ENCODE data around the gene CKLF. TPM values are rescaled to one million over a fixed set of nuclear protein-coding genes. Genes with fewer than 3 reads are reported as not detected.

Gene CKLF
- polyA plus RNA-seq, 1 donor, result 30.9 TPM

DNA sequence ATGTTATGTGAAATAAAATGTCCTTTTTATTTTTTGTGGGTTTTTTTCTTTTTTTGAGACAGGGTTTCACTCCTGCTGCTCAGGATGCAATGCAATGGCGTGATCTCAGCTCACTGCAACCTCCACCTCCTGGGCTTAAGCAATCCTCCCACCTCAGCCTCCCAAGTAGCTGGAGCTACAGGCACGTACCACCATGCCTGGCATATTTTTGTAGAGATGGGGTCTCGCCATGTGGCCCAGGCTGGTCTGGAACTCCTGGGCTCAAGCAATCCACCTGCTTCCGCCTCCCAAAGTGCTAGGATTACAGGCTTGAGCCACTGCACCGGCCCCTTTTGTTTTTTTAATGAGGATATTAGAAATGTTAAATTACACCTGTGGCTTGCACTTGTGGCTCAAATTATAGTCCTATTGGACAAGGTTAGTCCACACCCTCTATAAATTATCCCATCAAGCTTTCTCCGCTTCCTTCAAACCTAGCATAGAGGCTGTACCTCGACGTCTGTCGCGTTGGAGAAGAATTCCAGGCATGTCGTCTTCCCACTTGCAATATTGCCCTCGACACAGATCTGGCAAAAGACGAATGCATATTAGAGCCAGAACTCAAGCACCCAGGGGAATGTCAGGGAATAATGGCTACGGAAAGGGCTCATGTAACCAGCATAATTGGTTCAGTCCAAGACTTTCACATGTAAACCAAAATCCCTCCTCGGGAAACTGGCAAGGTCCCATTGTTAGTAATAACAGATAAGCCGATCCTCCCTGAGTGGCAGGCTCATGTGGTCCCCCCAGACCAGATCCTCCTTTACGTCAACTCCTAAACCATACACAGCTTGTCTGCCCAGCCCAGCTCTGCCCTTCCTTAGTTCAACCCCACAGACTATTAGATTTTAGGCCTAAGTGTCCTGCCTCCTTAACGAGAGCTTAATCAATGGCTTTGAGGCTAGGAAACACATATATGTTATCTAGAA, 10.7 kb upstream of the CKLF start:
- WGBS (ENCODE audit: insufficient coverage, low lambda C conversion rate), result 100% methylated on average over 2 of the region's 18 CpGs
- Histone ChIP-seq H3K27me3 (ENCODE audit: control insufficient read depth, insufficient read depth, low read length) (no peaks in the 10 kb centered on the region), H3K27ac (ENCODE audit: low read length) (no peak overlapping the region), H3K36me3 (ENCODE audit: control insufficient read depth, insufficient read depth, low read length) (peaks cover 34% of the 10 kb centered on the region), H3K9me3 (ENCODE audit: control insufficient read depth, low read depth, low read length) (peaks cover 4% of the 10 kb centered on the region), H3K4me1 (ENCODE audit: control insufficient read depth, insufficient read depth, low read length) (peaks cover 17% of the 10 kb centered on the region), H3K4me3 (ENCODE audit: low read length) (no peak overlapping the region)
- DNase-seq, result no peak

DNA sequence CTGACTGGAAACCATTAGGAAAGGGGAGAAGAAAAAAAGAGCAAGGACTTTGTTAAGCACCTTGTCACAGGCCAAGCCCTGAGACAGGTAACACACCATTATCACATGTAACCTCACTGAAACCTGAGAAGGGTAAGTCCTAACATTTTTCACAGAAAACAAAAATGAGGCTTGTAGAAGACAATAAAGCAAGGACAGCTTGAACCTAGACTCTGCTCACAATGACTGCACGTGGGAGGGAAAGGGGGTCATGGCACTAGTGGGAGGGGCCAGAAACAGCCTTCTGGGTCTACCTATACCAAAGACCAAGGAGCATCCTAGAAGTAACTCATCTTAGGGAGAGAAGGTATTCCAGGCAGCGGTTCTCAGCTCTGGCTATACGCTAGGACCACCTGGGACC, 10.0 kb upstream of the CKLF start:
- peaks cover 28% of the 10 kb centered on the region for H3K36me3 ChIP-seq (ENCODE audit: control insufficient read depth, insufficient read depth, low read length)
- H3K4me1 ChIP-seq (ENCODE audit: control insufficient read depth, insufficient read depth, low read length), result peaks cover 17% of the 10 kb centered on the region
- no CpG with 5 or more reads among the region's 3 CpGs for WGBS (ENCODE audit: insufficient coverage, low lambda C conversion rate)
- no peaks in the 10 kb centered on the region for H3K27me3 ChIP-seq (ENCODE audit: control insufficient read depth, insufficient read depth, low read length)
- no peak for DNase-seq
- H3K27ac ChIP-seq (ENCODE audit: low read length), result no peak overlapping the region
- no peak overlapping the region for H3K4me3 ChIP-seq (ENCODE audit: low read length)
- peaks cover 4% of the 10 kb centered on the region for H3K9me3 ChIP-seq (ENCODE audit: control insufficient read depth, low read depth, low read length)

DNA sequence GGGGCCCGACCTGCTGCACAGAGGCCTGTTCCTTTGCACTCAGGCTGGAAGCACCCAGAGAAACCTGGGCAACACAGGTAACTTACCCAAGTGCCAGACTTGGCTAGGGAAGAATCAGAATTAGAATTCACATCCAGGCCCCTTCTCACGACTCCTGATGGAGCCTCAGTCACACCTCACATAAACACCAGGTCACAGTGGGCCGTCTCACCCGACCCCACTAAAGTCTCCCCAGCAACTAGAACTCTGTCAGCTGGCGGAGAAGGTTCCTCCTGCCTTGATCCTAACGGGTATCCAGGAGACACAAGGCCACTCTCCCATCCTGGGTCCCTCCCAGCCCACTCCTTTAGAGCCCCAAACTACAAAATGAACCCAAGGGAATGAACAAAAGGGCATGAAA, 8.8 kb upstream of the CKLF start:
- Histone ChIP-seq H3K4me1 (ENCODE audit: control insufficient read depth, insufficient read depth, low read length) (peaks cover 11% of the 10 kb centered on the region), H3K27me3 (ENCODE audit: control insufficient read depth, insufficient read depth, low read length) (no peaks in the 10 kb centered on the region), H3K27ac (ENCODE audit: low read length) (no peak overlapping the region), H3K36me3 (ENCODE audit: control insufficient read depth, insufficient read depth, low read length) (peaks cover 24% of the 10 kb centered on the region), H3K4me3 (ENCODE audit: low read length) (no peak overlapping the region), H3K9me3 (ENCODE audit: control insufficient read depth, low read depth, low read length) (peaks cover 1% of the 10 kb centered on the region)
- no peak for DNase-seq
- no CpG with 5 or more reads among the region's 6 CpGs for WGBS (ENCODE audit: insufficient coverage, low lambda C conversion rate)

DNA sequence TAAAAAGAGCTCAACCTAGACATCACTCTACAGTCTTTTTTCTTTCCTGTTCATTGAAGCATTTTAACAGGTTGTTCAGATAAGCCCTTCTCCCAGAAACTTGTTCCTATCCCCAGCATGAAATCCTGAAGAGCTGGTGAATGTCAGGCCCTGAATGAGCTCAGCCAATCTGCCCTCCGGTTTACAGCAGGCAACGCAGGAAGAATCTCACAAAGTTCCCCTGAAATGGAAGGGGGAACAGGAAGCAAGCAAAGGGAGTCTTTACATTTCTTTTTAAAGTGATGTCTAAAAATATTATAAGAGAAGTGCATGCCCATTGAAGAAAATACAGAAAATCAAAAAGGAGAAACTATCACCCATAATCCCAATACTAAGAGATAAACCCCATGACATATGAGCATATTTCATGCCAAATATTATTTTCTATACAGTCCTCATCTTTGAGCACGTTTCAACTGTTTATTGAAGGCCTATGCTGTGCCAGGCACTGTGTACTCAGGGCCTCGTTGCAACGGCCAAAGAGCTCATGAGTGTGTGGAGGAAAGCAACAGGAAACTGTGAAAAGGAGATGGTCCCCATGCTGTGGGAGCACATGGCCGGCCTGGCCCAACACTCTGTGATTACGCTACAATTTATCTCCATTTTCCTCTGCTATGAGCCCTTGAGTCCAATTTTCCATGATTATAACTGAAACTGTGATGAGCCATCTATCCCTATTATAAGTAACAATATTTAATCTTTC, 8.2 kb upstream of the CKLF start:
- no peak overlapping the region for H3K4me3 ChIP-seq (ENCODE audit: low read length)
- 100% methylated on average over 1 of the region's 7 CpGs for WGBS (ENCODE audit: insufficient coverage, low lambda C conversion rate)
- H3K4me1 ChIP-seq (ENCODE audit: control insufficient read depth, insufficient read depth, low read length), result peaks cover 11% of the 10 kb centered on the region
- peaks cover 22% of the 10 kb centered on the region for H3K36me3 ChIP-seq (ENCODE audit: control insufficient read depth, insufficient read depth, low read length)
- no peaks in the 10 kb centered on the region for H3K9me3 ChIP-seq (ENCODE audit: control insufficient read depth, low read depth, low read length)
- no peaks in the 10 kb centered on the region for H3K27me3 ChIP-seq (ENCODE audit: control insufficient read depth, insufficient read depth, low read length)
- H3K27ac ChIP-seq (ENCODE audit: low read length), result no peak overlapping the region
- DNase-seq, result no peak

DNA sequence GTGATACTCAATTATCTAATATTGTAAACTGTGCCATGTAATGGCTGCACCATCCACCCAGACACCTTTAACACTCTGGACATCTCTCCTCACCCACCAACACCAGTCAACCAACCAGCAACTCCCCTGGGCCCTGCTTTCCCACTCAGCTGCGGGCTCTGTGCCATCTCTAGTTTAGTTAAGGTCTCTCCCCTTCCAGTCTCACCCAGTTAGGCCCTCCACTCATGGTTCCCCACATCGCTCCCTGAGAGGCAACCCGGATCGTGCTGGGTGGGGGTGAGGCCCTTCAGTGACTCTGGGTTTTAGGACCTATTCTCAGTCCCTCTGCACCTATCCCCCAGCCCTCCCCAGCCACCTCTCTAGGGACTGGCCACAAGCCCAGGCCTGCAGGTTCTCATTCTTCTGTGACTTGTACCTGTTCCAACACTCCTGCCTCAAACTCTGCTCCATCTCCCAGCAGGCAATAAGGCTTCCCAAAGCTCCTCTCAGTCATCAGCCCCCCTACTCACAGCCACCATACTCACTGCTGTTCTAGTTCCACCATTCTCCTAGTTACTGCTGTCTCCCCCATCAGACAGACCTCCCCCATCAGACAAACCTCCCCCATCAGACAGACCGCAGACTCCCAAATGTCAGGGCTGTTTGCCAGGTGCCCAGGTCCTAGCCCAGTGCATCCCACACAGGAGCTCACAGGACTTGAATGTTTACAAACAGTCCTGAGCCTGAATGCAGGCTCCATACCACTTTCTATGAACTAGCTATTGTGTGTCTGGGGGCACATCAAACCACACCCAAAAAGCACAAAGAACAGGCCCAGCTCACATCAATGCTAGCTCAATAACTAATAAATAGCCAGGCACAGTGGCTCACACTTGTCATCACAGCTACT, 5.0 kb upstream of the CKLF start:
- H3K9me3 ChIP-seq (ENCODE audit: control insufficient read depth, low read depth, low read length), result no peaks in the 10 kb centered on the region
- H3K27ac ChIP-seq (ENCODE audit: low read length), result no peak overlapping the region
- peaks cover 19% of the 10 kb centered on the region for H3K4me1 ChIP-seq (ENCODE audit: control insufficient read depth, insufficient read depth, low read length)
- WGBS (ENCODE audit: insufficient coverage, low lambda C conversion rate), result no CpG with 5 or more reads among the region's 5 CpGs
- no peak overlapping the region for H3K4me3 ChIP-seq (ENCODE audit: low read length)
- H3K36me3 ChIP-seq (ENCODE audit: control insufficient read depth, insufficient read depth, low read length), result peaks cover 14% of the 10 kb centered on the region
- H3K27me3 ChIP-seq (ENCODE audit: control insufficient read depth, insufficient read depth, low read length), result no peaks in the 10 kb centered on the region
- no peak for DNase-seq

DNA sequence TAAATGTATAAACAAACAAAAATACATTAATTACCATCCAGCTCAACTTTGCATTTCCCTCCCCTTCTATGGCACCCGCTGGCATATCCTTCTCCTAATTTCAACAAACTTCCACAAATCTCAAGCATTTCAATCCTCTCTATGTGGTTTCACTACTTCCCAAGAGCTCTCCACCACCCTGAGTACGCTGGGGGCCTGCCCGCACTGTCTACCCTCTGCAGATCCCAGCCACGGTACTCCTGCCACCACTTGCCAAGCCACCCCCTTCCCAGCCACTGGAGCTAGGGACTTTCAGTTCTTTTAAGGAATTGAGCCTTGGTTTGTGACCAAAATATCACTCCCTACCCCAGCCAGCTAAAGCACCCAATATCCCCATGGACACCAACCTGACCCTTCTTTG, 4.3 kb upstream of the CKLF start:
- H3K9me3 ChIP-seq (ENCODE audit: control insufficient read depth, low read depth, low read length), result peaks cover 4% of the 10 kb centered on the region
- no peaks in the 10 kb centered on the region for H3K27me3 ChIP-seq (ENCODE audit: control insufficient read depth, insufficient read depth, low read length)
- no peak overlapping the region for H3K27ac ChIP-seq (ENCODE audit: low read length)
- H3K36me3 ChIP-seq (ENCODE audit: control insufficient read depth, insufficient read depth, low read length), result peaks cover 14% of the 10 kb centered on the region
- no peak overlapping the region for H3K4me3 ChIP-seq (ENCODE audit: low read length)
- no peak for DNase-seq
- WGBS (ENCODE audit: insufficient coverage, low lambda C conversion rate), result 88% methylated on average over 1 of the region's 4 CpGs
- H3K4me1 ChIP-seq (ENCODE audit: control insufficient read depth, insufficient read depth, low read length), result peaks cover 26% of the 10 kb centered on the region

DNA sequence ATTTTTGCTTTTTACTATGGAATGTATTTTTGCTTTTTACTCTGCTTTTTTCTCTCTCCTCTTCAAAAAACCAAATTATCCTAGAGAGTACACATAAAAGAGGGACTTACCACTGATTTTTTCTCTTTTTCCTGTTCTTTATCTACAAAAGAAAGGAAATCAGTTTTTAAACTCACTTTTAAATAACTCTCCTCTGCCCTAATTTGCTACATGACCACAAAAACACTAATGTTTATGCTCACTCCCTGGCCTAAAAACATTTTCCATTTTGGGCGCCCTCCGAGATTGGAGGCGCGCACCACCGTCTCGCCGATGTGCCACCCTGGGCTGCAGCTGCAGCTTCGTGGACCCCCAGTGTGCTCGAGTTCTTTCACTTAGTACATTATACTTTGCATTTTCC, 3.5 kb upstream of the CKLF start:
- 96% methylated on average over 7 of the region's 9 CpGs for WGBS (ENCODE audit: insufficient coverage, low lambda C conversion rate)
- Histone ChIP-seq H3K36me3 (ENCODE audit: control insufficient read depth, insufficient read depth, low read length) (peaks cover 7% of the 10 kb centered on the region), H3K9me3 (ENCODE audit: control insufficient read depth, low read depth, low read length) (peaks cover 4% of the 10 kb centered on the region), H3K4me1 (ENCODE audit: control insufficient read depth, insufficient read depth, low read length) (peaks cover 29% of the 10 kb centered on the region), H3K27me3 (ENCODE audit: control insufficient read depth, insufficient read depth, low read length) (no peaks in the 10 kb centered on the region), H3K4me3 (ENCODE audit: low read length) (peak overlapping the region; percentile 82), H3K27ac (ENCODE audit: low read length) (peak overlapping the region; percentile 85)
- no peak for DNase-seq

- H3K9me3 ChIP-seq (ENCODE audit: control insufficient read depth, low read depth, low read length), result peaks cover 4% of the 10 kb centered on the region
- peaks cover 29% of the 10 kb centered on the region for H3K4me1 ChIP-seq (ENCODE audit: control insufficient read depth, insufficient read depth, low read length)
- peaks cover 7% of the 10 kb centered on the region for H3K36me3 ChIP-seq (ENCODE audit: control insufficient read depth, insufficient read depth, low read length)
- peak within 1 kb of the TSS; percentile 82 for H3K4me3 ChIP-seq (ENCODE audit: low read length)
- no CpG with 5 or more reads among the region's 80 CpGs for WGBS (ENCODE audit: insufficient coverage, low lambda C conversion rate)
- peak; percentile 58 to 85 for DNase-seq
- no peaks in the 10 kb centered on the region for H3K27me3 ChIP-seq (ENCODE audit: control insufficient read depth, insufficient read depth, low read length)
- peak within 1 kb of the TSS; percentile 85 for H3K27ac ChIP-seq (ENCODE audit: low read length)
Observed at GRCh38 chr16:66549284-66550131, 2.9 kb upstream of the CKLF start, which contains the start of gene TK2. TK2 (minus strand) TSS chr16:66550122; CDS start chr16:66550061, 61 bp downstream.

DNA sequence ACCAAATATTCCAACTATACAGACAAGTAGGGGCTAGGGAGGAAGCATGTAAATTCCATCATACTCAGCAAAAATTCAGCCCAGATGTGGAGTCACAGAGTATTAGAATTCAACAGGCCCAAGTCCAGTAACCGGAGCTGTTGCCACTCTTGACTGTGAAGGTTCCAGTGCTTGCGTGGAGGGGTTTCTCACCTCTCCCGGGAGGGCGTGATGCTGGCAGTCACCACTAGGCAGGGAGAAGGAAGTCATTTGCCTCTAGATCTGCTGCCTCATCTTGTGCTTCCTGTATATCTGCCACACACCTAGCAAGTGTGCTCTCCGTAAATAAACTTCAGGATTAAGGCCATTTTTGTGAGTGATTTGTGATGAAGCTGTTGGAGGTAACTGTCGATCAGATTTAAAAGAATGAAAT, 1.0 kb upstream of the CKLF start:
- peaks cover 29% of the 10 kb centered on the region for H3K4me1 ChIP-seq (ENCODE audit: control insufficient read depth, insufficient read depth, low read length)
- 100% methylated on average over 1 of the region's 6 CpGs for WGBS (ENCODE audit: insufficient coverage, low lambda C conversion rate)
- peaks cover 4% of the 10 kb centered on the region for H3K36me3 ChIP-seq (ENCODE audit: control insufficient read depth, insufficient read depth, low read length)
- peak overlapping the region; percentile 83 for H3K27ac ChIP-seq (ENCODE audit: low read length)
- no peaks in the 10 kb centered on the region for H3K27me3 ChIP-seq (ENCODE audit: control insufficient read depth, insufficient read depth, low read length)
- H3K9me3 ChIP-seq (ENCODE audit: control insufficient read depth, low read depth, low read length), result peaks cover 4% of the 10 kb centered on the region
- no peak overlapping the region for H3K4me3 ChIP-seq (ENCODE audit: low read length)
- DNase-seq, result peak; percentile 23 to 49
